SU-DHL-6 (cell line): ENCODE measurements around the gene LBX2.

Source experiments
- CTCF ChIP-seq: fragments of 200-600 bp; sonication (generic); IDR thresholded peaks from one replicate; pipeline ENCODE4 v1.5.1; 2017; ENCODE audit warnings: antibody characterized with exemption, mild to moderate bottlenecking, low read length, moderate library complexity; ENCODE audit not compliant: insufficient read depth, poor library complexity, severe bottlenecking
- EZH2phosphoT487 ChIP-seq: fragments of 200-600 bp; sonication (generic), shearing (Covaris generic); conservative IDR thresholded peaks from 2 replicates; pipeline ENCODE4 v1.6.1; 2018; ENCODE audit warnings: mild to moderate bottlenecking, antibody characterized with exemption, low read length, moderate library complexity, mixed read lengths

GRCh38 chr2:74457549-74458131 lies 41.8 kb downstream of the LBX2 start:
- no peak for TF ChIP-seq CTCF
- no peak for TF ChIP-seq EZH2phosphoT487
